Jurkat, Clone E6-1 (cell line): ENCODE measurements around the gene STT3B.

Experiments used
- DNase-seq: peaks from one replicate; pipeline ENCODE4 v3.0.0-alpha.2; 2011; ENCODE audit warnings: low read depth, low spot score
- H3K4me3 ChIP-seq: 2 replicates; pipeline ENCODE4 v1.5.1; 2011; ENCODE audit warnings: mild to moderate bottlenecking, low read length, control low read depth, moderate library complexity

STT3B gene

DNA sequence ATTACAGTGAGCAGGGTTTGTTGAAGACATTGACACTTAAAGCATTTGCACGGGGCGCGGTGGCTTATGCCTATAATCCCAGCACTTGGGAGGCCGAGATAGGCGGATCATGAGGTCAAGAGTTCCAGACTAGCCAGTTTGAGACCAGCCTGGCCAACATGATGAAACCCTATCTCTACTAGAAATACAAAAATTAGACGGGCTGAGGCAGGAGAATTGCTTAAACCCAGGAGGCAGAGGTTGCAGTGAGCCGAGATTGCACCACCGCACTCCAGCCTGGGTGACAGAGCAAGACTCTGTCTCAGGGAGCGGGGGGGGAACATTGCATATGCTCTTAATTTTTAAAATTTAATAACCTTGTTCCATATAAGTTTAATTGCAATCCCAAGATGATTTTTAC is 11.9 kb downstream of the STT3B start:
- no peak overlapping the region for H3K4me3 ChIP-seq
- no peak for DNase-seq

GRCh38 chr3:31546162-31546561 is 13.4 kb downstream of the STT3B start:
- DNase-seq, result no peak
- H3K4me3 ChIP-seq, result no peak overlapping the region

DNA sequence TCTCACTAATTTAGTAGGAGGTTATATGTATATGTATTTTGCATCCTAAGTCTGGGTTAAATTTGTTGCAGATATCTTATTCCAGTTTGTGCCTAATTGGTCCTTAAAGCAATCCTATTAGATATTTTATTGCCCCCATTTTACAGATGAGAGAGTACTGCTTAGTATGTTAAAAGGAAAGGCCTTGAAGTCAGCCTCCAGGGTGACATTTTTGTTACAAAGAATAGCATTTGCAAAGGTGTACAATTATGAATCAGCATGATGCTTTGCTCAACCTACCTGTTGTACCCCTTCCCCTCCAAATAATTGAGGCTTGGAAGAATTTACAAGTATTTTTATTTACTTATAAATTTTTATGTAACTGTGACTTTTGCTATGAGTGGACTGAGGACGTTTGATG is 14.0 kb downstream of the STT3B start:
- DNase-seq, result no peak
- no peak overlapping the region for H3K4me3 ChIP-seq

DNA sequence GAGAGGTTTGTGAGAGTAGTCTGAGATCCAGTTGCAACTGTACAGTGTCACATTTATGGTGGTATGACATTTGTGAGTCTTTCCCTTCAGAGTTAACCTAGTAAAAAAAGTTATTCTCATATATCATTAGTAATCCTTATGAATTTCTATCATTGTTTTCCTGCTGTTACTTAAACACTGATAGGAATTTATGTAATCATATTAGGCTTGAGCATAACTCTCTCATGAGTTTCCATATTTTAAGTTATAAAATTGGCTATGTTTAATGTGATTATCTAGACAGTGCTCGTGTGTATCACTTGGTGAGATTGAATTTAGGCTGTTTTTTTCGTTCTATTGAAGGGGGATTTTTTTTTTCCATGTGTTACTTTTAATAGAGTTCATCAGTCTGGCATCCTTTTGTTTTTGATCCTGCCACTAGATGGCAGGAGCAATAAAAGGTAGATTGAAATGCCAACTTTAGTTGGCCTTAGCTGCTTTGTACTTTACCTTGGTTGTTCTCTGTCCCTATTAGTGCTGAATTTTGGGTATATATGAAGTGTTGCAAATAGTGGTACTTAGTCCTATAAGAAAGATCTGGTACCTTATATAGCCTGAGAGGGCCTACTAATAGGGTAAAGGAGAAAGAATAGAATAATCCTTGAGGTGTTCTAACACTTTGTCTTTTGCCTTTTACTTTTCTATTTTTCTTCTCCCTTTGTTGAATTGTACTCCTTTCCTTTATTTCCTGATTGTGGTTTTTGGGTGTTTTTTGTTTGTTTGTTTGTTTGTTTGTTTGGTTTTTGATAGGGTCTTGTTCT is 17.9 kb downstream of the STT3B start:
- no peak for DNase-seq
- no peak overlapping the region for H3K4me3 ChIP-seq

GRCh38 chr3:31551646-31552045 is 18.9 kb downstream of the STT3B start:
- DNase-seq, result no peak
- H3K4me3 ChIP-seq, result no peak overlapping the region

- no peak overlapping the region for H3K4me3 ChIP-seq
- DNase-seq, result no peak
These were observed 19.4 kb downstream of the STT3B start for GRCh38 chr3:31552103-31552502.

- DNase-seq, result no peak
- no peak overlapping the region for H3K4me3 ChIP-seq
These were observed 20.5 kb downstream of the STT3B start for GRCh38 chr3:31553258-31553657.

- no peak for DNase-seq
- H3K4me3 ChIP-seq, result no peak overlapping the region
These were observed 22.5 kb downstream of the STT3B start for GRCh38 chr3:31555204-31555603.

DNA sequence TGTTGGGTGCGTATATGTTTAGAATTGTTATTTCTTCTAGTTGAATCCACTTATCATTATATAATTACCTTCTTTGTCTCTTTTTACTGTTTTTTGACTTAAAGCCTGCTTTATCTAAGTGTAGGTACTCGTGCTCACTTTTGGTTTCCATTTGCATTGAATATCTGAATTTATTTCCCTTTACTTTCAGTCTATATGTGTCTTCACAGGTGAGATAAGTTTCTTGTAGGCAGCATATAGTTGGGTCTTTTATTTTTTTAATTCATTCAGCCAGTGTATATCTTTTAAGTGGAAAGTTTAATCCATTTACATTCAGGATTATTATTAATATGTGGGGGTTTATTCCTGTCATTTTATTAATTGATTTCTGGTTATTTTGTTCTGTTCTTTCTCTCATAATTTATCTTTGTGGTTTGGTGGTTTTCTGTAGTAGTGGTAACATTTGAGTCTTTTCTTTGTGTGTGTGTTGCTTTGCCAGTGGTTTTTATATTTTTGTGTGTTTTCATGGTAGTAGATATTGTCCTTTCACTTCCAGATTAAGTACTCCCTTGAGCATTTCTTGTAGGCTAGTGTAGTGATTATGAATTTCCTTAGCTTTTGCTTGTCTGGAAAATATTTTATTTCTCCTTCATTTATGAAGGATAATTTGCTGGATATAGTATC is 27.3 kb downstream of the STT3B start:
- no peak overlapping the region for H3K4me3 ChIP-seq

DNA sequence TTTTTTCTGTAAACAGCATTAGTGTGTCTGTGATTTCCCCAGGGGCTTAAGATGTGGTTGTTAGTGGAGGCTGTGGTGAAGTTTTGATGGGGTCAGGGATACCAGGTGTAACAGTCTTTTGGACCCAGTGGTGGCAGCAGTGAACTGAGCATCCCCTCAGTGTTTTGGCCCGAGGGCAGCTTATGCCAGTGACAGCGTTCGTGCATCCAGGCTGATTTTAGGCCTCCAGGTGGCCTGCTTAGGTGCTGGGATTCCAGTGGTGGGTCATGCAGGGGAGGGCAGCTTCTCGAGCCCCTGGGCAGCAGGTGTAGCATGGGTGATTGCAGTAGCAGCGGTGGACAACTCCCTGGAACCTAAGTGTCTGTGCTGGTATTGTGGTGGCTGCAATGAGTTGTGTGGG is 29.2 kb downstream of the STT3B start:
- DNase-seq, result peak; percentile 62

More for the DNA sequence above, 27.3 kb downstream of the STT3B start:
- DNase-seq, result no peak

DNA sequence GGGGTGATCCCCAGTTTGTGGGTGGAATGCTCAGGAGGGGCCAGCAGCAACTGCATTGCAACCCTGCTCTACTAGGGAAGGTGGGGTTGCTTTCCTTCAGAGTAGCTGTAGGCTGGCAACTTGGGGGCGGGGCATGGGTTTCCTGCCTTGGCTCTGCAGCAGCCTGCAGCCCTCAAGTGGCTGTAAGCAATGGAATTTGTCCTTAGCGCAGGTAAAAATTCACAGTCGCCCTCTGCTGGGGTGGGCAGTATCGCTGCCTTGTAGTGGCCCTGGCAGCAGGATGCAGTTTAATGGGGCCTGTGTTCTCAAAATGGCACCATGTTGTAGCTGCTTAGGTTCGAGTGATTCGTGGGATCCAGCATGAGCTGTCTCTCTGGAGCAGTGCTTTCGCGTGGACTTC is 29.8 kb downstream of the STT3B start:
- no peak overlapping the region for H3K4me3 ChIP-seq
- DNase-seq, result peak; percentile 56

More for the DNA sequence above, 29.2 kb downstream of the STT3B start:
- H3K4me3 ChIP-seq, result no peak overlapping the region

DNA sequence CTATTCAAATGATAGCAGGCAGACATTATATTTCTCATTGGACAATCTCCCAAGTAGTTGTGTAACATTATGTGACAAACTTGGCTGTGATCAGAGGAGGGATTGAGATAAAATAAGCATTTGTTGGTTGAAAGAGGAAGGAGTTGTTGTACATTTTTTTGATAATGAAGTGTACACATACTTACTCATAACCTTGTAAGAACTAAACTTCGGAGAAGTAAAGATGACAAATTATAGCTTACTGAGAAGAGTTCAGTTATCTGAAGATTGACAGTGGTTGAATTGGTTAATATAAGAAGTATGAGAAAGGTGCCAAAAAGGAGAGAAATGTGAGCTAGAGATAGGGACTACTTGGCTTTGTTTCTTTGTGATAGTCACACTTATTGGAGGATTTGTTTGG is 32.6 kb downstream of the STT3B start:
- no peak for DNase-seq
- H3K4me3 ChIP-seq, result no peak overlapping the region

DNA sequence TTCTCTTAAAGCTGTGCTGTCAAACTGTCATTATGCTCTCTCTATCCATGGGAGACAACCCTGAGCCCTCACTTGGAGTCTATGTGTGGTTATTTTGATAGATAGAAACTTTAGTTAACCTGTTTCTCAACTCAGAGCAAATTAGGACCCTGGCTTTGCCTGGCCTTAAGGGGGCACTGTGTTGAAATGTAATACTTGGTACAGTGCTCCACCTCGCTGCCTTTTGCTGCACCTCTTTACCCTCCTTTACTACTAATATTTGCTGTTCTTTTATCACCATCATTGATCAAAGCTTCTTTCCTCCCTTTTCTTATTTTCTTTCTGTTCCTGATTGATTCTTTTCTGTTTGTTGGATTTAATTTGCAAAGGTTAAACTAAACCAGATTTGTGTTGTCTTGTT is 34.3 kb downstream of the STT3B start:
- peak; percentile 41 for DNase-seq
- no peak overlapping the region for H3K4me3 ChIP-seq

GRCh38 chr3:31568649-31569048 is 35.9 kb downstream of the STT3B start:
- no peak overlapping the region for H3K4me3 ChIP-seq
- DNase-seq, result no peak

- no peak for DNase-seq
- no peak overlapping the region for H3K4me3 ChIP-seq
These were observed 38.6 kb downstream of the STT3B start for GRCh38 chr3:31571325-31571724.

- no peak overlapping the region for H3K4me3 ChIP-seq
- DNase-seq, result no peak
These were observed 39.7 kb downstream of the STT3B start for GRCh38 chr3:31572236-31573004.

GRCh38 chr3:31573036-31573779 is 40.5 kb downstream of the STT3B start:
- no peak for DNase-seq
- H3K4me3 ChIP-seq, result no peak overlapping the region

- DNase-seq, result peak; percentile 49
- no peak overlapping the region for H3K4me3 ChIP-seq
These were observed 42.7 kb downstream of the STT3B start for GRCh38 chr3:31575448-31575847.

- no peak for DNase-seq
- H3K4me3 ChIP-seq, result no peak overlapping the region
These were observed 43.8 kb downstream of the STT3B start for GRCh38 chr3:31576521-31576920.
